Hepatocyte (in vitro differentiated cells): ENCODE results near the gene ACOXL. TPM values are rescaled to one million over a fixed set of nuclear protein-coding genes. Genes with fewer than 3 reads are reported as not detected.

ENCODE experiments used
- DNase-seq: peaks from one replicate; pipeline ENCODE4 v3.0.0-alpha.2; 2016; ENCODE audit warnings: low spot score
- H2AFZ ChIP-seq: fragments of 200-600 bp; sonication (generic); 2 replicates; pipeline ENCODE4 v1.6.0; 2016; ENCODE audit warnings: antibody characterized with exemption, mild to moderate bottlenecking
- H3K27ac ChIP-seq: fragments of 200-600 bp; sonication (generic); 2 replicates; pipeline ENCODE4 v1.5.1; 2016; ENCODE audit warnings: mild to moderate bottlenecking
- H3K27me3 ChIP-seq: fragments of 200-600 bp; sonication (generic); 2 replicates; pipeline ENCODE4 v1.6.1; 2016
- H3K36me3 ChIP-seq: fragments of 200-600 bp; sonication (generic); replicated peaks from 2 replicates; pipeline ENCODE4 v1.5.1; 2016; ENCODE audit warnings: low read depth; ENCODE audit not compliant: insufficient read depth
- H3K4me1 ChIP-seq: fragments of 200-600 bp; sonication (generic); 2 replicates; pipeline ENCODE4 v1.5.1; 2016; ENCODE audit warnings: mild to moderate bottlenecking, moderate library complexity; ENCODE audit not compliant: insufficient read depth
- H3K4me2 ChIP-seq: fragments of 200-600 bp; sonication (generic); 2 replicates; pipeline ENCODE4 v1.6.0; 2016
- H3K4me3 ChIP-seq: fragments of 200-600 bp; sonication (generic); 2 replicates; pipeline ENCODE4 v1.5.1; 2016; ENCODE audit warnings: mild to moderate bottlenecking
- H3K79me2 ChIP-seq: fragments of 200-600 bp; sonication (generic); 2 replicates; pipeline ENCODE4 v1.6.0; 2017; ENCODE audit warnings: mild to moderate bottlenecking
- H3K9me2 ChIP-seq: fragments of 200-600 bp; sonication (generic); replicated peaks from 2 replicates; pipeline ENCODE4 v1.6.0; 2017; ENCODE audit warnings: mild to moderate bottlenecking; ENCODE audit not compliant: insufficient read depth
- H3K9me3 ChIP-seq: fragments of 200-600 bp; sonication (generic); 2 replicates; pipeline ENCODE4 v1.5.1; 2016; ENCODE audit warnings: low read depth, mild to moderate bottlenecking
- H4K20me1 ChIP-seq: fragments of 200-600 bp; sonication (generic); 2 replicates; pipeline ENCODE4 v1.6.0; 2016; ENCODE audit warnings: mild to moderate bottlenecking; ENCODE audit not compliant: insufficient read depth, poor library complexity, severe bottlenecking
- EZH2 ChIP-seq: fragments of 200-600 bp; sonication (generic); IDR thresholded peaks from 2 replicates; pipeline ENCODE4 v1.6.1; 2016; ENCODE audit warnings: antibody characterized with exemption, mild to moderate bottlenecking, borderline replicate concordance
- EZH2phosphoT487 ChIP-seq: fragments of 200-600 bp; sonication (generic); IDR thresholded peaks from one replicate; pipeline ENCODE4 v1.6.1; 2018; ENCODE audit warnings: antibody characterized with exemption, mild to moderate bottlenecking, low read depth, moderate library complexity; ENCODE audit not compliant: unreplicated experiment, severe bottlenecking
- WGBS: methylation state at CpG from one replicate; pipeline ENCODE4 v1.1.6; 2016; ENCODE audit warnings: low lambda C conversion rate; ENCODE audit errors: missing lambda C conversion rate; 5-methylcytosine and 5-hydroxymethylcytosine counted together
- polyA plus RNA-seq: library from polyadenylated mRNA; unstranded; fragments of >200 nt; fragmentation: Nextera tagmentation; extraction: Ambion mirVana; gene quantifications from 2 replicates; pipeline ENCODE4 v1.2.1, GENCODE V29; 2016
- total RNA-seq: library from RNA; depleted of rRNA; stranded (reverse); fragments of >200 nt; gene quantifications from 2 replicates; pipeline ENCODE4 v1.2.3, GENCODE V29; 2014
- TF ChIP-seq, protein P1 (sequence below): fragments of 200-600 bp; sonication (generic); IDR thresholded peaks from 2 replicates; pipeline ENCODE4 v1.5.1; 2016; ENCODE audit warnings: antibody characterized with exemption, mild to moderate bottlenecking; ENCODE audit not compliant: poor library complexity

Gene ACOXL
- total and polyA plus RNA-seq, 2 experiments from 2014 or later: 0.23 to 1.1 TPM

- no peaks in the 10 kb centered on the region for H4K20me1 ChIP-seq
- no peak overlapping the region for H2AFZ ChIP-seq
- H3K27ac ChIP-seq: no peak overlapping the region
- peaks cover 63% of the 10 kb centered on the region for H3K27me3 ChIP-seq
- H3K4me3 ChIP-seq: no peak overlapping the region
- H3K4me2 ChIP-seq: no peak overlapping the region
- H3K79me2 ChIP-seq: no peaks in the 10 kb centered on the region
- H3K36me3 ChIP-seq: no peaks in the 10 kb centered on the region
- no peak for DNase-seq
- H3K9me2 ChIP-seq: no peaks in the 10 kb centered on the region
- peaks cover 10% of the 10 kb centered on the region for H3K4me1 ChIP-seq
- H3K9me3 ChIP-seq: no peaks in the 10 kb centered on the region
- no peak for TF ChIP-seq EZH2
- TF ChIP-seq, protein P1, sequence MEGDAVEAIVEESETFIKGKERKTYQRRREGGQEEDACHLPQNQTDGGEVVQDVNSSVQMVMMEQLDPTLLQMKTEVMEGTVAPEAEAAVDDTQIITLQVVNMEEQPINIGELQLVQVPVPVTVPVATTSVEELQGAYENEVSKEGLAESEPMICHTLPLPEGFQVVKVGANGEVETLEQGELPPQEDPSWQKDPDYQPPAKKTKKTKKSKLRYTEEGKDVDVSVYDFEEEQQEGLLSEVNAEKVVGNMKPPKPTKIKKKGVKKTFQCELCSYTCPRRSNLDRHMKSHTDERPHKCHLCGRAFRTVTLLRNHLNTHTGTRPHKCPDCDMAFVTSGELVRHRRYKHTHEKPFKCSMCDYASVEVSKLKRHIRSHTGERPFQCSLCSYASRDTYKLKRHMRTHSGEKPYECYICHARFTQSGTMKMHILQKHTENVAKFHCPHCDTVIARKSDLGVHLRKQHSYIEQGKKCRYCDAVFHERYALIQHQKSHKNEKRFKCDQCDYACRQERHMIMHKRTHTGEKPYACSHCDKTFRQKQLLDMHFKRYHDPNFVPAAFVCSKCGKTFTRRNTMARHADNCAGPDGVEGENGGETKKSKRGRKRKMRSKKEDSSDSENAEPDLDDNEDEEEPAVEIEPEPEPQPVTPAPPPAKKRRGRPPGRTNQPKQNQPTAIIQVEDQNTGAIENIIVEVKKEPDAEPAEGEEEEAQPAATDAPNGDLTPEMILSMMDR: no peak
- TF ChIP-seq EZH2phosphoT487: no peak
- 42% methylated on average over 4 of the region's 4 CpGs for WGBS
Observed at GRCh38 chr2:110735366-110735765, 3.0 kb downstream of the ACOXL start.

- 45% methylated on average over 2 of the region's 2 CpGs for WGBS
- Histone ChIP-seq H3K79me2 (no peaks in the 10 kb centered on the region), H4K20me1 (no peaks in the 10 kb centered on the region), H3K9me3 (no peaks in the 10 kb centered on the region), H3K4me3 (no peak overlapping the region), H3K36me3 (no peaks in the 10 kb centered on the region), H3K27ac (no peak overlapping the region), H3K9me2 (no peaks in the 10 kb centered on the region), H3K4me1 (peaks cover 6% of the 10 kb centered on the region), H3K27me3 (peaks cover 47% of the 10 kb centered on the region), H3K4me2 (no peak overlapping the region), H2AFZ (no peak overlapping the region)
- no peak for DNase-seq
- TF ChIP-seq, protein P1: no peak
- TF ChIP-seq EZH2 (no peak), EZH2phosphoT487 (no peak)
Observed at GRCh38 chr2:110737783-110738182, 5.4 kb downstream of the ACOXL start.

GRCh38 chr2:110740747-110741349, 8.5 kb downstream of the ACOXL start:
- Histone ChIP-seq H2AFZ (no peak overlapping the region), H3K9me2 (no peaks in the 10 kb centered on the region), H3K79me2 (no peaks in the 10 kb centered on the region), H3K9me3 (no peaks in the 10 kb centered on the region), H3K36me3 (no peaks in the 10 kb centered on the region), H4K20me1 (no peaks in the 10 kb centered on the region), H3K4me2 (no peak overlapping the region), H3K4me3 (no peak overlapping the region), H3K4me1 (no peaks in the 10 kb centered on the region), H3K27ac (no peak overlapping the region), H3K27me3 (peaks cover 26% of the 10 kb centered on the region)
- DNase-seq: no peak
- WGBS: 87% methylated on average over 9 of the region's 9 CpGs
- TF ChIP-seq EZH2 (no peak), EZH2phosphoT487 (no peak)
- TF ChIP-seq, protein P1: no peak
